Measurements from ENCODE around the gene SPANXN1. TPM values are rescaled to one million over a fixed set of nuclear protein-coding genes. Genes with fewer than 3 reads are reported as not detected.

The SPANXN1 gene
- total and polyA plus RNA-seq, 2 donors (not counting 3 experiments of a cell fraction or from before 2014, with no cell fraction given), result not detected

DNA sequence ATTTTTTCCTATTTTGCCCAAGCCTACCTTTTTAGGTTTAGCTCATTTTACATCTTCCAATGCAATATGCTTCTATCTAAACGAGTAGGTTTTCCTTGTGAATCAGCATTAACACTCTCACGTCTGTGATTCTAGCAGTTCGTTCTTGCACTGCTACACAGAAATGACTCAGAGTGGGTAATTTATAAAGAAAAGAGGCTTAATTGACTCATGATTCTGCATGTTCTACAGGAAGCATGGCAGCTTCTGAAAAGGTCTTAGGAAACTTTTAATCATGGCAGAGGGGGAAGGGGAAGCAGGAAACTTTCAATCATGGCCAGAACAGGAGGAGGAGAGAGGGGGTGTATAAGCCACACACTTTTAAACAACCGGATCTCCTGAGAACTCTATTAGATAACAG is 44.9 kb downstream of the SPANXN1 start:
- Histone ChIP-seq H3K79me2 (ENCODE audit: control insufficient read depth, insufficient read depth, low read length) (no peaks in the 10 kb centered on the region), H3K4me1 (ENCODE audit: control insufficient read depth, extremely low read depth, insufficient read depth, low read length) (no peaks in the 10 kb centered on the region), H3K27ac (ENCODE audit: insufficient read depth, low read depth, low read length) (no peak overlapping the region), H3K9me1 (replicated peaks; ENCODE audit: control insufficient read depth, extremely low read depth, insufficient read depth, low read length) (no peaks in the 10 kb centered on the region), H3K4me2 (ENCODE audit: insufficient read depth, low read length) (no peak overlapping the region), H3K27me3 (ENCODE audit: control insufficient read depth in 2 of 2, insufficient read depth in 2 of 2, low read length in 2 of 2) (no peaks in the 10 kb centered on the region), H4K20me1 (replicated peaks; ENCODE audit: control insufficient read depth, extremely low read depth, insufficient read depth, low read length) (no peaks in the 10 kb centered on the region), H3K9me3 (replicated peaks; ENCODE audit: control insufficient read depth, insufficient read depth, low read length) (no peaks in the 10 kb centered on the region), H3K36me3 (ENCODE audit: control insufficient read depth in 2 of 2, extremely low read depth in 1 of 2, insufficient read depth in 2 of 2, low read length in 2 of 2) (no peaks in the 10 kb centered on the region), H2AFZ (ENCODE audit: low read depth, low read length) (no peak overlapping the region), H3K4me3 (replicated peaks in 1 of 3; ENCODE audit: insufficient read depth in 1 of 3, low read depth in 1 of 3, low read length in 3 of 3) (no peak overlapping the region), H3K9ac (replicated peaks; ENCODE audit: extremely low read depth, insufficient read depth, low read length) (no peak overlapping the region)
- POLR2A ChIA-PET, result no interaction called here
- BruUV-seq (replicated peaks), result no TSS peak
- DNase-seq (ENCODE audit: low read depth, low spot score) (no peak), FAIRE-seq (no peak)
- CTCF ChIA-PET, result no interaction called here
- TF ChIP-seq CTCF (IDR thresholded peaks at IDR 0.05; ENCODE audit: extremely low read depth in 1 of 2, insufficient read depth in 1 of 2, low read depth in 1 of 2, low read length in 2 of 2) (no peak), JUN (IDR thresholded peaks at IDR 0.05; ENCODE audit: borderline replicate concordance, insufficient read depth, insufficient read length, low read depth) (no peak), POLR2AphosphoS5 (IDR thresholded peaks at IDR 0.05; ENCODE audit: insufficient read depth, low read depth, low read length) (no peak), GATA2 (IDR thresholded peaks at IDR 0.05; ENCODE audit: insufficient read depth, insufficient read length, low read depth, low read length) (no peak), MAX (IDR thresholded peaks at IDR 0.05; ENCODE audit: insufficient read depth, insufficient read length) (no peak), MYC (IDR thresholded peaks at IDR 0.05; ENCODE audit: low read depth, low read length) (no peak), FOS (IDR thresholded peaks at IDR 0.05; ENCODE audit: borderline replicate concordance, insufficient read depth, low read length) (no peak), POLR2A (IDR thresholded peaks at IDR 0.05; ENCODE audit: low read depth, low read length) (no peak)
- intact Hi-C loops (cut with micrococcal nuclease), result no loop called here
- dilution Hi-C loops (cut with MboI; ENCODE audit: extremely low pct_ligation_motif_present, low sequenced_read_pairs), result no loop called here

All from endothelial cell of umbilical vein (primary cell).